Activated naive CD4-positive, alpha-beta T cell treated with anti-CD3 and anti-CD28 coated beads, Interleukin-2, amount 50 U/mL, for 24 hours (primary cell): ENCODE data around the gene PPP4R3B.

Experiments
- H3K27ac Mint-ChIP-seq: one replicate; pipeline ENCODE4 v1.8.0; 2021; ENCODE audit warnings: mild to moderate bottlenecking, mixed read lengths
- H3K27me3 Mint-ChIP-seq: one replicate; pipeline ENCODE4 v1.8.0; 2021; ENCODE audit warnings: mixed read lengths
- H3K36me3 Mint-ChIP-seq: one replicate; pipeline ENCODE4 v1.8.0; 2021; ENCODE audit warnings: mixed read lengths
- H3K4me1 Mint-ChIP-seq: one replicate; pipeline ENCODE4 v1.8.0; 2021; ENCODE audit warnings: mixed read lengths
- H3K4me3 Mint-ChIP-seq: one replicate; pipeline ENCODE4 v1.8.0; 2021; ENCODE audit warnings: mild to moderate bottlenecking, mixed read lengths
- H3K9me3 Mint-ChIP-seq: one replicate; pipeline ENCODE4 v1.8.0; 2021; ENCODE audit warnings: mixed read lengths

PPP4R3B gene

GRCh38 chr2:55617175-55618024 is at the start of gene PPP4R3B:
Gene PPP4R3B, minus strand, starts transcription at chr2:55617622. Its CDS starts 337 bp downstream, at chr2:55617285.
- Mint-ChIP-seq H3K4me3 (no peak within 1 kb of the TSS), H3K4me1 (peaks cover 55% of the 10 kb centered on the region), H3K27ac (no peak within 1 kb of the TSS), H3K9me3 (no peaks in the 10 kb centered on the region), H3K36me3 (peaks cover 14% of the 10 kb centered on the region), H3K27me3 (no peaks in the 10 kb centered on the region)

- no peak overlapping the region for H3K27ac Mint-ChIP-seq
- H3K9me3 Mint-ChIP-seq = no peaks in the 10 kb centered on the region
- peaks cover 37% of the 10 kb centered on the region for H3K36me3 Mint-ChIP-seq
- no peak overlapping the region for H3K4me3 Mint-ChIP-seq
- no peaks in the 10 kb centered on the region for H3K27me3 Mint-ChIP-seq
- H3K4me1 Mint-ChIP-seq = no peaks in the 10 kb centered on the region
These were observed 35.8 kb upstream of the PPP4R3B start for GRCh38 chr2:55653255-55653654.

GRCh38 chr2:55649211-55649610 is 31.8 kb upstream of the PPP4R3B start:
- Mint-ChIP-seq H3K4me3 (no peak overlapping the region), H3K27me3 (no peaks in the 10 kb centered on the region), H3K36me3 (peaks cover 21% of the 10 kb centered on the region), H3K4me1 (no peaks in the 10 kb centered on the region), H3K9me3 (no peaks in the 10 kb centered on the region), H3K27ac (no peak overlapping the region)

- Mint-ChIP-seq H3K4me3 (no peak overlapping the region), H3K4me1 (no peaks in the 10 kb centered on the region), H3K9me3 (no peaks in the 10 kb centered on the region), H3K27ac (no peak overlapping the region), H3K36me3 (peaks cover 18% of the 10 kb centered on the region), H3K27me3 (no peaks in the 10 kb centered on the region)
These were observed 19.4 kb upstream of the PPP4R3B start for GRCh38 chr2:55636831-55637230.

- no peaks in the 10 kb centered on the region for H3K27me3 Mint-ChIP-seq
- H3K4me1 Mint-ChIP-seq = peaks cover 44% of the 10 kb centered on the region
- H3K36me3 Mint-ChIP-seq = peaks cover 6% of the 10 kb centered on the region
These were observed 11.5 kb upstream of the PPP4R3B start for GRCh38 chr2:55628931-55629330.

GRCh38 chr2:55627915-55628314 is 10.5 kb upstream of the PPP4R3B start:
- Mint-ChIP-seq H3K4me1 (peaks cover 54% of the 10 kb centered on the region), H3K36me3 (peaks cover 5% of the 10 kb centered on the region), H3K27ac (no peak overlapping the region), H3K27me3 (no peaks in the 10 kb centered on the region), H3K4me3 (no peak overlapping the region), H3K9me3 (no peaks in the 10 kb centered on the region)

More at GRCh38 chr2:55628931-55629330, 11.5 kb upstream of the PPP4R3B start:
- H3K4me3 Mint-ChIP-seq = no peak overlapping the region
- no peak overlapping the region for H3K27ac Mint-ChIP-seq
- no peaks in the 10 kb centered on the region for H3K9me3 Mint-ChIP-seq

- Mint-ChIP-seq H3K4me1 (peaks cover 71% of the 10 kb centered on the region), H3K9me3 (no peaks in the 10 kb centered on the region), H3K27ac (peak overlapping the region; percentile 9), H3K36me3 (peaks cover 5% of the 10 kb centered on the region), H3K27me3 (no peaks in the 10 kb centered on the region), H3K4me3 (peak overlapping the region; percentile 69)
These were observed 4.4 kb upstream of the PPP4R3B start for GRCh38 chr2:55621802-55622201.

GRCh38 chr2:55620123-55620779 is 2.8 kb upstream of the PPP4R3B start:
- Mint-ChIP-seq H3K9me3 (no peaks in the 10 kb centered on the region), H3K4me1 (peaks cover 63% of the 10 kb centered on the region), H3K4me3 (no peak overlapping the region), H3K36me3 (peaks cover 6% of the 10 kb centered on the region), H3K27me3 (no peaks in the 10 kb centered on the region), H3K27ac (peak overlapping the region; percentile 62)

- Mint-ChIP-seq H3K27me3 (no peaks in the 10 kb centered on the region), H3K27ac (no peak overlapping the region), H3K36me3 (peaks cover 12% of the 10 kb centered on the region), H3K4me1 (peaks cover 63% of the 10 kb centered on the region), H3K4me3 (no peak overlapping the region), H3K9me3 (no peaks in the 10 kb centered on the region)
These were observed 1.0 kb upstream of the PPP4R3B start for GRCh38 chr2:55618275-55619055.

GRCh38 chr2:55618025-55618274 is 528 bp upstream of the PPP4R3B start:
- Mint-ChIP-seq H3K27me3 (no peaks in the 10 kb centered on the region), H3K4me3 (no peak overlapping the region), H3K36me3 (peaks cover 14% of the 10 kb centered on the region), H3K27ac (no peak overlapping the region), H3K4me1 (peaks cover 60% of the 10 kb centered on the region), H3K9me3 (no peaks in the 10 kb centered on the region)

GRCh38 chr2:55616551-55617174 is 759 bp downstream of the PPP4R3B start:
- Mint-ChIP-seq H3K27me3 (no peaks in the 10 kb centered on the region), H3K9me3 (no peaks in the 10 kb centered on the region), H3K4me1 (peaks cover 53% of the 10 kb centered on the region), H3K36me3 (peaks cover 15% of the 10 kb centered on the region), H3K27ac (no peak overlapping the region), H3K4me3 (no peak overlapping the region)

- H3K9me3 Mint-ChIP-seq = no peaks in the 10 kb centered on the region
- peaks cover 74% of the 10 kb centered on the region for H3K4me1 Mint-ChIP-seq
- H3K27ac Mint-ChIP-seq = no peak overlapping the region
- no peaks in the 10 kb centered on the region for H3K27me3 Mint-ChIP-seq
- peaks cover 23% of the 10 kb centered on the region for H3K36me3 Mint-ChIP-seq
- no peak overlapping the region for H3K4me3 Mint-ChIP-seq
These were observed 5.4 kb downstream of the PPP4R3B start for GRCh38 chr2:55611997-55612396.

GRCh38 chr2:55610954-55611743 is 6.3 kb downstream of the PPP4R3B start:
- Mint-ChIP-seq H3K36me3 (peaks cover 23% of the 10 kb centered on the region), H3K4me1 (peaks cover 78% of the 10 kb centered on the region), H3K27ac (no peak overlapping the region), H3K4me3 (no peak overlapping the region), H3K27me3 (no peaks in the 10 kb centered on the region), H3K9me3 (no peaks in the 10 kb centered on the region)

- peaks cover 19% of the 10 kb centered on the region for H3K36me3 Mint-ChIP-seq
These were observed 7.4 kb downstream of the PPP4R3B start for GRCh38 chr2:55609938-55610578.

More at GRCh38 chr2:55609938-55610578, 7.4 kb downstream of the PPP4R3B start:
- Mint-ChIP-seq H3K27me3 (no peaks in the 10 kb centered on the region), H3K4me1 (peaks cover 78% of the 10 kb centered on the region), H3K27ac (peak overlapping the region; percentile 25), H3K9me3 (no peaks in the 10 kb centered on the region), H3K4me3 (peak overlapping the region; percentile 51)
